Liver (tissue), 3 donors: ENCODE data around the gene GMDS.

Experiments used
- FOXA2 ChIP-seq: IDR thresholded peaks from 2 replicates; pipeline ENCODE4 v1.6.1; 2016; ENCODE audit warnings: antibody characterized with exemption
- RXRA ChIP-seq, 2 donors: IDR thresholded peaks; 2 replicates each; pipeline ENCODE4 v1.6.1; 2017 to 2018; ENCODE audit warnings: antibody characterized with exemption in 2 of 2, mild to moderate bottlenecking in 1 of 2
- SP1 ChIP-seq: IDR thresholded peaks from 2 replicates; pipeline ENCODE4 v1.6.1; 2018; ENCODE audit warnings: antibody characterized with exemption, mild to moderate bottlenecking
- YY1 ChIP-seq: IDR thresholded peaks from 2 replicates; pipeline ENCODE4 v1.6.1; 2016; ENCODE audit warnings: antibody characterized with exemption, mild to moderate bottlenecking
- TF ChIP-seq, protein P1 (sequence below): fragments of 150-350 bp; IDR thresholded peaks from 2 replicates; pipeline ENCODE4 v1.5.1; 2017; ENCODE audit warnings: improper control_type of control experiment, low read depth, low read length; ENCODE audit not compliant: missing input control
- TF ChIP-seq, protein P2 (sequence below): IDR thresholded peaks from 2 replicates; pipeline ENCODE4 v1.6.1; 2016; ENCODE audit warnings: antibody characterized with exemption
- TF ChIP-seq, protein P3 (sequence below): IDR thresholded peaks from 2 replicates; pipeline ENCODE4 v1.6.1; 2016; ENCODE audit warnings: antibody characterized with exemption
- donor health status: healthy.
- donor health status: healthy.

DNA sequence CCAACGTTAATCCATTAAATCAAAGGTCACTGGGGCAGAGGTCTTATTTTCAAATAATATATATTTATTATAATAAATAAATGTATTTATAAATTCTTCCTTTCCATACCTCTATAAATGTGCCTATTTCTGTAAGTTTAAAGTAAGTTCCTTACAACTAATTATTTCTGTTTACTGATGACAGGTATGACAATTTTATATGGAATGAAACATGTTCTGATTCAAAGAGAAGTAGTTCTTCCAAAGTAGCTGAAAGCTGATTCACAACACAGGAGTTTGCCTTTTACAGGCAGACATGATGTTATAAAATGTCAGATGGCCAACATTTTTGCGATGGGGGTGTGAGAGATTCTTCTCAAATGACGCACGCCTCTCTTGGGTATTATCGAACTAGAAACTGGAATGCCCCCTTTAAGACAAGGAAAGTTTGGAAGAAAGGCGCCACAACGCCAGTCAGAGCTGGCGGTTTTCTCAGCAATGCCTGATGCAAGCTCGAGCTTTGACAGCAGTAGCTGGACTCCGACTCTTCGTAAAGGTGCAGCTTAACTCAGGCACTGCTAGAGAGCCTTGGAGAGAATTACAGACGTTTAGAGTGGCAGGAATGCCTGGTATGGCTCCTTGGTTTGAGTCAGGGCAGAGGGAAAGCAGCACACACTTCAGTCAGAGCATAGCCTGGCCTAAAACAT is 543.6 kb downstream of the GMDS start:
- TF ChIP-seq, protein P1, sequence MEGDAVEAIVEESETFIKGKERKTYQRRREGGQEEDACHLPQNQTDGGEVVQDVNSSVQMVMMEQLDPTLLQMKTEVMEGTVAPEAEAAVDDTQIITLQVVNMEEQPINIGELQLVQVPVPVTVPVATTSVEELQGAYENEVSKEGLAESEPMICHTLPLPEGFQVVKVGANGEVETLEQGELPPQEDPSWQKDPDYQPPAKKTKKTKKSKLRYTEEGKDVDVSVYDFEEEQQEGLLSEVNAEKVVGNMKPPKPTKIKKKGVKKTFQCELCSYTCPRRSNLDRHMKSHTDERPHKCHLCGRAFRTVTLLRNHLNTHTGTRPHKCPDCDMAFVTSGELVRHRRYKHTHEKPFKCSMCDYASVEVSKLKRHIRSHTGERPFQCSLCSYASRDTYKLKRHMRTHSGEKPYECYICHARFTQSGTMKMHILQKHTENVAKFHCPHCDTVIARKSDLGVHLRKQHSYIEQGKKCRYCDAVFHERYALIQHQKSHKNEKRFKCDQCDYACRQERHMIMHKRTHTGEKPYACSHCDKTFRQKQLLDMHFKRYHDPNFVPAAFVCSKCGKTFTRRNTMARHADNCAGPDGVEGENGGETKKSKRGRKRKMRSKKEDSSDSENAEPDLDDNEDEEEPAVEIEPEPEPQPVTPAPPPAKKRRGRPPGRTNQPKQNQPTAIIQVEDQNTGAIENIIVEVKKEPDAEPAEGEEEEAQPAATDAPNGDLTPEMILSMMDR, result no peak
- TF ChIP-seq, protein P2, sequence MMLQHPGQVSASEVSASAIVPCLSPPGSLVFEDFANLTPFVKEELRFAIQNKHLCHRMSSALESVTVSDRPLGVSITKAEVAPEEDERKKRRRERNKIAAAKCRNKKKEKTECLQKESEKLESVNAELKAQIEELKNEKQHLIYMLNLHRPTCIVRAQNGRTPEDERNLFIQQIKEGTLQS, result no peak
- TF ChIP-seq RXRA (IDR thresholded peaks at IDR 0.05) (no peak), YY1 (no peak), SP1 (no peak), FOXA2 (no peak)
- TF ChIP-seq, protein P3, sequence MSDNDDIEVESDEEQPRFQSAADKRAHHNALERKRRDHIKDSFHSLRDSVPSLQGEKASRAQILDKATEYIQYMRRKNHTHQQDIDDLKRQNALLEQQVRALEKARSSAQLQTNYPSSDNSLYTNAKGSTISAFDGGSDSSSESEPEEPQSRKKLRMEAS, result no peak
